ENCODE results near the gene FAR2. TPM values are rescaled to one million over a fixed set of nuclear protein-coding genes. Genes with fewer than 3 reads are reported as not detected.

Gene FAR2
- total RNA-seq, 3 donors from 2014 or later: 8.2 to 18.2 (median 9.8) TPM

DNA sequence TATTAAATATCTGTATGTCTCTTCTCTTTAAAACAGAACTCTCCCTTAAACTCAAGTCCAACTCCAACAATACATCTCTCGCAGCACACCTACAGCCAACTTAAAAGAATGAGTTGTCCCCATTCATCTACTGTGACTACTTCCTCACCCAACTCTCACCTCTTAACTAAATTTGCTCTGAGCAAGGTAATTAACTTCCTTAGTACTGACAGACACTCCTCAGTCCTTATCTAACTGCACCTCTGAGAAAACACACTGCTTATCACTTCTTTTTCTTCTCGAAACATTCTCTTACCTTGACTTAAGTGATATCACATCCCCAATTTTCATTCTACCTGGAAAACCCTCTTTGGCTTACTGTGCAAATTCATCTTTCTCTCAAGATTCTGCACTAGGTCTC is 224.9 kb downstream of the FAR2 start:
- Histone ChIP-seq H3K9me3 (no peaks in the 10 kb centered on the region), H3K27me3 (no peaks in the 10 kb centered on the region), H3K4me1 (no peaks in the 10 kb centered on the region), H3K4me3 (no peak overlapping the region), H3K27ac (no peak overlapping the region), H3K36me3 (peaks cover 3% of the 10 kb centered on the region)
- intact Hi-C loops (cut with DNase I; ENCODE audit: low total_unique reads): no loop called here
- no peak for DNase-seq (ENCODE audit: low spot score in 2 of 2)
- TF ChIP-seq POLR2AphosphoS5 (IDR thresholded peaks at IDR 0.05) (no peak), POLR2A (IDR thresholded peaks at IDR 0.05) (no peak)
- TF ChIP-seq, protein P1, sequence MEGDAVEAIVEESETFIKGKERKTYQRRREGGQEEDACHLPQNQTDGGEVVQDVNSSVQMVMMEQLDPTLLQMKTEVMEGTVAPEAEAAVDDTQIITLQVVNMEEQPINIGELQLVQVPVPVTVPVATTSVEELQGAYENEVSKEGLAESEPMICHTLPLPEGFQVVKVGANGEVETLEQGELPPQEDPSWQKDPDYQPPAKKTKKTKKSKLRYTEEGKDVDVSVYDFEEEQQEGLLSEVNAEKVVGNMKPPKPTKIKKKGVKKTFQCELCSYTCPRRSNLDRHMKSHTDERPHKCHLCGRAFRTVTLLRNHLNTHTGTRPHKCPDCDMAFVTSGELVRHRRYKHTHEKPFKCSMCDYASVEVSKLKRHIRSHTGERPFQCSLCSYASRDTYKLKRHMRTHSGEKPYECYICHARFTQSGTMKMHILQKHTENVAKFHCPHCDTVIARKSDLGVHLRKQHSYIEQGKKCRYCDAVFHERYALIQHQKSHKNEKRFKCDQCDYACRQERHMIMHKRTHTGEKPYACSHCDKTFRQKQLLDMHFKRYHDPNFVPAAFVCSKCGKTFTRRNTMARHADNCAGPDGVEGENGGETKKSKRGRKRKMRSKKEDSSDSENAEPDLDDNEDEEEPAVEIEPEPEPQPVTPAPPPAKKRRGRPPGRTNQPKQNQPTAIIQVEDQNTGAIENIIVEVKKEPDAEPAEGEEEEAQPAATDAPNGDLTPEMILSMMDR (IDR thresholded peaks at IDR 0.05): no peak

DNA sequence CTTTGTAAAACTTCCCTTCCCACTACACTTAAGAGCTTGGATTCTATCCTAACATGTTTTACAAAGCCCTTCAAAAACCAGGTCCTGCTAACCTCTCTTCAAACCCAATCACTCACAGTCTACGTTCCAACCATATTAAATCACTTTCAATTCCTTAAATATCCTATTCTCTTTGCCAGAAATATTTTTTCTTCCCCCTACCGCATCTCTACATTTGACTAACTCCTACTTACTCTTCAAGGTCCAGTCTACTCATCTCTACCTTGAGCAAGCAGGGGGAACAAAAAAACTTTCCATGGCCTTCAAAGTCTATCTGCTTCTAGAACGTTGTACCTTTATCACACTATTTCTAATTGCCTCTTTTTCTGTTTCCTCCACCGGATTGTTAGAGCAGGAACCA is 225.8 kb downstream of the FAR2 start:
- no peaks in the 10 kb centered on the region for H3K9me3 ChIP-seq
- H3K36me3 ChIP-seq: peaks cover 3% of the 10 kb centered on the region
- DNase-seq (ENCODE audit: low spot score in 2 of 2): no peak
- TF ChIP-seq, protein P1 (IDR thresholded peaks at IDR 0.05): no peak
- TF ChIP-seq POLR2A (IDR thresholded peaks at IDR 0.05): no peak
- TF ChIP-seq POLR2AphosphoS5 (IDR thresholded peaks at IDR 0.05): no peak
- intact Hi-C loops (cut with DNase I; ENCODE audit: low total_unique reads): no loop called here
- no peaks in the 10 kb centered on the region for H3K4me1 ChIP-seq
- no peaks in the 10 kb centered on the region for H3K27me3 ChIP-seq
- H3K27ac ChIP-seq: no peak overlapping the region
- H3K4me3 ChIP-seq: no peak overlapping the region

DNA sequence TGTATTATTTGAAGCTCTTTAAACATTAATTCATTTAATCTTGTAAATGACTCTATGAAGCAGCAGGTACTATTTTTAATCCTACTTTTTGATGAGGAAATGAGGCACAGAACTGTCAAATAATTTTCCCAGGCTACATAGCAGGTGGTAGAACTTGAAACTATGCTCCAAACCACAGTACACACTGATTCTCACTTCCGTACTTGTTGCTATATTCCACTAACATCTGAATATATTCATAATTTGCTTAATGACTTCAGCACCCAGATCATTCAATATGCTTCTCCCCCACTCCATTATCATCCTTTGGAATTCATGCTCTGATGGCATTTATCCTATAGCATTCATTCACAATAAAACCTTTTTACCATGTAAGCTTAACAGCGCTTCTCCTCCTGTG is 227.0 kb downstream of the FAR2 start:
- Histone ChIP-seq H3K36me3 (no peaks in the 10 kb centered on the region), H3K27ac (no peak overlapping the region), H3K9me3 (no peaks in the 10 kb centered on the region), H3K27me3 (no peaks in the 10 kb centered on the region), H3K4me1 (no peaks in the 10 kb centered on the region), H3K4me3 (no peak overlapping the region)
- intact Hi-C loops (cut with DNase I; ENCODE audit: low total_unique reads): no loop called here
- TF ChIP-seq POLR2AphosphoS5 (IDR thresholded peaks at IDR 0.05) (no peak), POLR2A (IDR thresholded peaks at IDR 0.05) (no peak)
- TF ChIP-seq, protein P1 (IDR thresholded peaks at IDR 0.05): no peak
- DNase-seq (ENCODE audit: low spot score in 2 of 2): no peak

DNA sequence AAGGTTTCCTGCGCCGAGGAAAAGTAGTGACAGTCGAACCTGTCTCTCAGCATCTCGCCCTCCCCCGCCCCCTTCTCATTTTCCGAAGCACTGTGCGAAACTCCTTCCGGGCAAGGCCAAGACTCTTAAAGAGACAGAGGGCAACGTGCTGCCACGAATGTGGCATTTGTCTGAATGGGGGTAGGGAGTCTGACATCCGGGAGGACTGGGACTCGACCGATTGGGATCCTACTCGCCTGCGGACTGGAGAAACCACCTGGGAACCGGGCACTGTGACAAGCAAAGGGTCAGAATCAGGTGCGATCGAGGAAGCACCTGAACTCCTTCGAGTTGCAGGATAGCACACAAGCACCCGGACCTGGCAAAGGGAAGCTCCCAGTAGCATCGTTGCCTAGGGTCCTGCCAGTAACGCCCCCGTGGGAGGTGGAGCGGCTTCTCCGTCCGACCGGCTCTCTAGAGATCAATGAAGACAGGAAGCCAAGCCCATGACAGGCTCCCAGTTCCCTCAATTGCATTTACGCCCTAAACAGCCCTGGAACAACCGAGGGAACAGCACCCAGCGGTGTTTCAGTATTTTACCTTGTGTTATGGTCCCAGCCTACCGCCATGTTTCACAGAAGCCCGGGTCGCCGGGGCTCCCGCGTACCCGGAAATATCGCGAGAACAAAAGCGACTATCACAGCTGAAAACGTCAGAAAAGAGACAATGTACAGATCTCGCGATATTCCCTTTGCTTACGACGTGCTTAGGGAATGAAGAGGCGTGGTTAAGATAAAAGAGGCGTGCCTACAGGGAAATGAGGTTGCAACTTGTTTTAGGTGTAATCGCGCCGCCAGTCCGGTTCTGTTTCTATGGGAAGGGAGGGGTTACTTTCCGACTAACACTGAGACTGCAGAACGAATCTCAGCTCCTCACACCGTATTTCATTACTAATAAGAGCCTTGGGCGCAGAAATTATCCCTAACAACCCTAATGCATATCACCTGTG is 231.8 kb downstream of the FAR2 start, which contains the start of gene ERGIC2:
TSS of gene ERGIC2 (minus strand) at position 637 of the 988 bp plus-strand sequence. CDS start 9,539 bp downstream, outside the sequence.
- no peaks in the 10 kb centered on the region for H3K4me1 ChIP-seq
- intact Hi-C loops (cut with DNase I; ENCODE audit: low total_unique reads): no loop called here

More for the DNA sequence above, 231.8 kb downstream of the FAR2 start, which contains the start of gene ERGIC2:
- TF ChIP-seq POLR2A (IDR thresholded peaks at IDR 0.05) (peak; percentile 57), POLR2AphosphoS5 (IDR thresholded peaks at IDR 0.05) (peak in 2 of 3 donors; percentile 54 to 85)
- TF ChIP-seq, protein P1 (IDR thresholded peaks at IDR 0.05): no peak
- peak within 1 kb of the TSS; percentile 89 to 95 for H3K27ac ChIP-seq
- H3K9me3 ChIP-seq: no peaks in the 10 kb centered on the region
- H3K36me3 ChIP-seq: no peaks in the 10 kb centered on the region
- H3K27me3 ChIP-seq: no peaks in the 10 kb centered on the region
- peak; percentile 88 to 94 for DNase-seq (ENCODE audit: low spot score in 2 of 2)
- H3K4me3 ChIP-seq: peak within 1 kb of the TSS; percentile 66 to 87 (median 77)
